IPS-15b (cell line): Measurements from ENCODE around the gene RGS7.

Experiments
- H3K27me3 ChIP-seq: one replicate; pipeline ENCODE4 v1.6.1; 2013; ENCODE audit warnings: low read length; ENCODE audit not compliant: control insufficient read depth, insufficient read depth
- H3K36me3 ChIP-seq: one replicate; pipeline ENCODE4 v1.6.1; 2013; ENCODE audit warnings: low read length; ENCODE audit not compliant: control insufficient read depth, insufficient read depth
- H3K4me1 ChIP-seq: one replicate; pipeline ENCODE4 v1.6.1; 2013; ENCODE audit warnings: mild to moderate bottlenecking, low read length; ENCODE audit not compliant: control insufficient read depth, insufficient read depth
- H3K4me3 ChIP-seq: one replicate; pipeline ENCODE4 v1.5.1; 2013; ENCODE audit warnings: low read depth, low read length
- H3K9ac ChIP-seq: one replicate; pipeline ENCODE4 v1.6.1; 2013; ENCODE audit warnings: low read depth, mild to moderate bottlenecking, low read length
- H3K9me3 ChIP-seq: one replicate; pipeline ENCODE4 v1.6.1; 2013; ENCODE audit warnings: mild to moderate bottlenecking, low read length; ENCODE audit not compliant: control insufficient read depth, insufficient read depth

The RGS7 gene

DNA sequence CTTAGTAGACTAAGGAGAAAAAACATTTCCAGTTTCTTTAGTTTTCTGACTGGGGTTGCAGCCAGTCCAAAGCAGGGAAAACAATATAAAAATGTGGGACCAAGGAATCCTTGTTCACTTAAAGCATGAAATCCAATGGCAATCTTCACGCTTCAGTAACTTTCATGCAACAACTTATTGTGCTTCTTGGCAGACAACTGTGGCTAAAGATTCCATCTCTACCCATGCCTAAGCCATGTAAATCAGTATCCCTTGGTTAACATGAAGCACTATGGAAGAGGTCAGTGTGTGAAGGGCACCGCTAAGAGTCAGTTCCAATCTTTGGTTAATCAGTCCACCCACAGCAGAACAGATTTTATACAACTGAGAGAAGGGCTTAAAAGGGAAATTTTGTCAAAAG is 543.3 kb downstream of the RGS7 start:
- no peak overlapping the region for H3K9ac ChIP-seq
- H3K4me1 ChIP-seq = no peaks in the 10 kb centered on the region
- no peak overlapping the region for H3K4me3 ChIP-seq
- no peaks in the 10 kb centered on the region for H3K36me3 ChIP-seq
- no peaks in the 10 kb centered on the region for H3K27me3 ChIP-seq
- no peaks in the 10 kb centered on the region for H3K9me3 ChIP-seq

DNA sequence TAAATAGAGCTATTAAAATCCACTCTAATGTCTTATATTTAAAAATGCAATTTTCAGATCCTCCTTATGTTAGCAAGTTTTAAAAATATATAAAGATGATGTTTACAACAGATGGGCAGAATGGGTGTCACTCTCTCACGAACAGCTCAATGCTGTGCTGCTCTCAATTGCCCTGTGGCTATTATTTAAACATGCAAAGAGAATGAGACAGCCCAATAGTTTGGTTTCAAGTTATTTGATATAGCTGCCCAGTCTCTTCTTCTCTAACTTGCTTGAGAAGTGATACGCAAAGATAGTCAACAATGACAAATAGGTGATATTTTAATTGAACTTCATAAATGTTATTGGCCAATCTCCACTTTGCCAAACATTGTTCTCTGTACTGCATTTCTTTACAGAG is 545.7 kb downstream of the RGS7 start:
- Histone ChIP-seq H3K36me3 (no peaks in the 10 kb centered on the region), H3K4me1 (no peaks in the 10 kb centered on the region), H3K4me3 (no peak overlapping the region), H3K27me3 (no peaks in the 10 kb centered on the region), H3K9me3 (no peaks in the 10 kb centered on the region), H3K9ac (no peak overlapping the region)

DNA sequence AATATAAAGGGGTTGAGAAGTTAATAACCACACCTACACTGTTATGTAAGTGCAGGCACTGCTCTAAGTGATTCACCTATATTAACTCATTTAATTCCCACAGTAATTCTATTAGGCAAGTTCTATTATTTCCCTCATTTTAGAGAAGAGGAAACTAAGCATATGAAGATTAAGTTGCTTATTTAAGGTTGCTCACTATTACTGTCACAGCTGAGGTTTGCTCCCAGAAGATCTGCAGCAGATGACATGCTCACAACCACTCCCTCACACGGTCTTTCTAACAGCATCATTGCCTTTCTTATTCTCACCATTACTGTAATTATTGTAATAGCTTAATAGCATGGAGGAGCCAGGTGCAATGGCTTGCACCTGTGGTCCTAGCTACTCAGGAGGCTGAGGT is 548.6 kb downstream of the RGS7 start:
- no peak overlapping the region for H3K9ac ChIP-seq
- no peaks in the 10 kb centered on the region for H3K36me3 ChIP-seq
- H3K27me3 ChIP-seq = no peaks in the 10 kb centered on the region
- H3K4me3 ChIP-seq = no peak overlapping the region
- no peaks in the 10 kb centered on the region for H3K9me3 ChIP-seq
- no peaks in the 10 kb centered on the region for H3K4me1 ChIP-seq

DNA sequence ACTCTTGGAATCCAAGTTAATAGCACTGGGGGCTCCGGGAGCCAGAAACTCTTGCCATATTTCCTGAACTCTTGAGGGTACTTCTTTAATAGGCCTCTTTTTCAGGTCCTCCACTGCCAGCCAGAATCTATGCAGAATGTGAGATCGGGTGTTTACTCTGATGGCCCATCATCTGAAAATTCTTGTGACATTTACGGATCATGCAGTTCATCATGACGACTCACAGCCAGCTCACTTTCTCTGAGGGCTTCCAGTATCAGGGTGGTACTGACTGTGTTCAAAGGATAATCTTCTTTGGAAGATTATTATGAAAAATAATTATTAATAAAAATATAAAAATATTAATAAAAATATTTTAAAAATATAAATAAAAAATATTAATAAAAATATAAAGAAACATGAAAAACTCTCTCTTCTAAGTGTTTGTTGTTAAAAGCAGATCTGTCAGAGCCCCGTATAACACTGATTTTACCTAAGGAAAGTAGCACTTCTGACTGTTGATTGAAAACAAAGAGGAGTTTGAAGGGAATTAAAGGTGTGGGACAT is 550.7 kb downstream of the RGS7 start:
- H3K4me3 ChIP-seq = no peak overlapping the region
- H3K27me3 ChIP-seq = no peaks in the 10 kb centered on the region
- H3K36me3 ChIP-seq = no peaks in the 10 kb centered on the region
- no peaks in the 10 kb centered on the region for H3K9me3 ChIP-seq
- no peaks in the 10 kb centered on the region for H3K4me1 ChIP-seq
- no peak overlapping the region for H3K9ac ChIP-seq

DNA sequence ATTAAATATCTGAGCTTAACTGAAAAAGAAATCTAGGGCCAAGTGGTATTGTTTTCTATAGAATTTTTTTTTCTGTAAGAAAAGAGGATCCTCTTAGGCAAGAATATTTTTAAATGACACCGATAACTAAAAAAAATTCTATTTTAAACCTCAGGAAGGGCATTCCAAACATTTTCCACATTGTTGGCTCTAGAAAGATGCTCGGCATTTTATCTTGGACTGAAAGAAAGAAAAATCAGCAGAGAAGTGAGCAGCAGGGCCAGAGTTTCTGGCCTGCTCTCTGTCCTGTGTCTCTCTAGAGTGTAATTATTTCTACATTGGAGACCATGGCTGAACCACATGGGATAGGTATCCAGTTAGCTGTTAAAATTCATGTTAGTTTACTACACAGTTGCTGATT is 552.5 kb downstream of the RGS7 start:
- H3K27me3 ChIP-seq = no peaks in the 10 kb centered on the region
- H3K4me3 ChIP-seq = no peak overlapping the region
- H3K36me3 ChIP-seq = no peaks in the 10 kb centered on the region
- no peak overlapping the region for H3K9ac ChIP-seq
- no peaks in the 10 kb centered on the region for H3K9me3 ChIP-seq
- H3K4me1 ChIP-seq = no peaks in the 10 kb centered on the region

DNA sequence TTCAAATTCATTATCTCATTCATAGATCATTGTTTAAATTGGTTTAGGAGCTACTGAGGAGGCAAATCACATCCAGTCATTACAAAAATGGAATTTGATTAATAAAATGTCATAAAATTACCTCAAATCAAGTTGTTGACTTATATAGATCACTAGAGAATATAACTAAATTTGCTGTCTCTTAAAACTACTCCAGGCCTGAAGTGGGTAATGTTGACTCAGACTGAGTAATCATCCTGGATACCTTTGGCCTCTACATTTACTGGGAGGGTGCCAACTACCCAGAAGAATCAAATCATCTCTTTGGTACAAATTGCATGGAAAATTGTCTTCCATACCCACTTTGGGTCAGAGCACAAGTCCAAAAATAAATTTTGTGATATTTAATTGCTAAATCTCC is 553.9 kb downstream of the RGS7 start:
- Histone ChIP-seq H3K9ac (no peak overlapping the region), H3K4me3 (no peak overlapping the region), H3K9me3 (no peaks in the 10 kb centered on the region), H3K36me3 (no peaks in the 10 kb centered on the region), H3K4me1 (no peaks in the 10 kb centered on the region), H3K27me3 (no peaks in the 10 kb centered on the region)

DNA sequence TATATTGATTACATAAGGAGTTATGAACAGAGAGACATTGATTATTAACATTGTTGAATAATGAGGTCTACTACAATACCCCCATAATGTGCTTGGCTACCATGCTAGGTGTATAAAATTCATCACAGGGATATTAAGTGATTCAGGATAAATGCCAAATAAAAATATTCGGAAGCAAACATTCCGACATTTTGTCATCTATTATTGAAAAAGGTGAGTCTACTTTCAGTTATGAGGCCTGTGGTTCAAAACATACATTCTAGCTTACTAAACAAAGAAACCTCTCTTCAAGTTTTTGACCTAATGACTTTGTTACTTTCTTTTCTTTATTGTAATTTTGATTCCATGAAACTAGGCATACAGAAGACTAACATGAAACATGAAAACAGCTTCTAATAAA is 554.7 kb downstream of the RGS7 start:
- H3K4me3 ChIP-seq = no peak overlapping the region
- no peak overlapping the region for H3K9ac ChIP-seq
- H3K27me3 ChIP-seq = no peaks in the 10 kb centered on the region
- no peaks in the 10 kb centered on the region for H3K9me3 ChIP-seq
- no peaks in the 10 kb centered on the region for H3K36me3 ChIP-seq
- no peaks in the 10 kb centered on the region for H3K4me1 ChIP-seq

DNA sequence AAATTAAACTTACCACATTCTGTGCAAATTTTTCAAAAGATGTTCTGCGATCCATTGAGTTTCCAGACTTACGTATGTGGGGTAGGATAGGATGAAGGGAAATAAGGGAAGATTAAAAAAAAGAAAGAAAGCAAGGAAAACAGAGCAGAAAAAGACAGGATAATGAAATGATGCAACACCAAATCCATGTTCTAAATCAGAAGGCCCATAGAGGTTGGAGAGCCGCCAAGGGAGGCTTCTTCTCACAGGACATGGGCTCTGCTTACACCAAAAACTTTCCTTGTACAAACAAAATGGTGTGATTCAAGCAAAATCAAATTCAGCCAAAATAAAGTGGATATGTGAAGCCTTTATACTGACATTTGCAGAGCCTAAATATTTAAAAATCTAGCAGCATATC is 555.6 kb downstream of the RGS7 start:
- H3K9ac ChIP-seq = no peak overlapping the region
- H3K9me3 ChIP-seq = no peaks in the 10 kb centered on the region
- no peaks in the 10 kb centered on the region for H3K27me3 ChIP-seq
- H3K4me1 ChIP-seq = no peaks in the 10 kb centered on the region
- H3K36me3 ChIP-seq = no peaks in the 10 kb centered on the region
- H3K4me3 ChIP-seq = no peak overlapping the region

DNA sequence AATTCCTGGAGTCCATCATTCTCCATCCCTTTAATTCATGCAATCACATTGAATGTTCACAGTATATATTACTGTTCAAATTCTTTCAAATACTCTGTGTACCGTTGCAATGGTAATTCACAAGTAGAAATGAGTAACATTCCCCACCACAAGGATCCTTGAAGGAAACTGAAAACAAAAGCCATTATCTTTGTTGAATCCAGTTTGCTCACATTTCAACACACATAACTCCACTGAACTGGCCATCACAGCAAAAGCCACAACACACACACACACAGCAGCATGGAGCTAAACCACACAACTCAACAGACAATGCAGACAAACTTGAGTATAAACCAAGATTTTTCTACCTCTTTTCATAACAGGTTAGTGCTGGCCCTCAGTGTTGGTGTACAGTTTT is 556.7 kb downstream of the RGS7 start:
- no peaks in the 10 kb centered on the region for H3K27me3 ChIP-seq
- H3K36me3 ChIP-seq = no peaks in the 10 kb centered on the region
- H3K9me3 ChIP-seq = no peaks in the 10 kb centered on the region
- H3K4me1 ChIP-seq = no peaks in the 10 kb centered on the region
- no peak overlapping the region for H3K4me3 ChIP-seq
- no peak overlapping the region for H3K9ac ChIP-seq

DNA sequence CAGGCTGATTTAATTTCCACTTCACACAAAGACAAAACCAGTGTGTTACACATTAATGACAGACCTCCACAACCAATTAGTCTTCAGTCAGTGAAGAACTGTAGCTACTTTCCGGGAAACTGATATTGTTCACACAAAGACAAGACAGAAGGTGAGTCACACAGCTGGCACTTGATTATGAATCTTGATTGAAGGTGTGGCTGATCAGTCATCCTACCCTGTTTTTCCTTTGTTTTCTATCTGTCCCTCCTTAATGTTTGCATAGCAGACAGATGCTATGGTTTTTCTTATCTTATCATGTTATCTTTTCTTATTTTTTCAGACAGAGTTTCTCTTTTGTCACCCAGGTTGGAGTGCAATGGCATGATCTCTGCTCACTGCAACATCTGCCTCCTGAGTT is 560.0 kb downstream of the RGS7 start:
- Histone ChIP-seq H3K4me1 (no peaks in the 10 kb centered on the region), H3K9ac (no peak overlapping the region), H3K4me3 (no peak overlapping the region), H3K9me3 (no peaks in the 10 kb centered on the region), H3K27me3 (no peaks in the 10 kb centered on the region), H3K36me3 (no peaks in the 10 kb centered on the region)

DNA sequence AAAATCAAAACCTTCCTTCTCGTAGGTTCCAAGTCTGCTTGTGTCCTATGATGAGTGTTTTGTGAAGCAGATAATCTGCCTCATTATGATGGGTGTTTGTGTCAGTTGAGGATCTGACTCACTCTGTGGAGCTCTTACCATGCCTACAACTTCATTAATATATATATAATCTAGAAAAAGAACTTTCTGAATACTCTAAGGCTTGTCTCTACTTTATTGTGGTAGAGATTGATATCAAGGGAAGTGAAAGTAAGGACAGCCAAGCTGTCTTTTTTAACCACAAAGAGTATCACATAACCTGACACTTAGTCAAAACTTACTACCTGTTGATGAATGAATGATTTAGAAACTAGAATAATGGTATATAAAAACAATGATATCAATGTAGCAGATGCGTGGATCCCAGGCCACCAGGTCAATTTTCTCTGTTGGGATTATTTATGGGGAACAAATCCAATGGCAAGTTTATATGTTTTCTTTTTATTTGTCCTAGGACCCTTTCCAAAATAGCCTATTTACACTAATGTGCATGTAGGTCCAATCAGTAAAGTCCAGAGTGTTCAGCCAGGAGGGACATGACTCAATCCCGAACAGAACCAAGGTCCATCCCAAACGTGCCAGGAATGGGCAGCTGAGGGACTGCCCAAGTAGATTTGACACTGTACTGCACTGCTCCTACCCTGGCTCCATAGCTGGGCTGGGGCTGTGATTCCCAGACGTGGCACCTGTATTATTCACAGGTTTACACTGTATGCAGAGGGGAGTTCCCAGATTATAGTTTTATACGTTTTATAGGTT is 562.8 kb downstream of the RGS7 start:
- no peak overlapping the region for H3K9ac ChIP-seq
- no peak overlapping the region for H3K4me3 ChIP-seq
- H3K9me3 ChIP-seq = no peaks in the 10 kb centered on the region
- no peaks in the 10 kb centered on the region for H3K36me3 ChIP-seq
- no peaks in the 10 kb centered on the region for H3K27me3 ChIP-seq
- H3K4me1 ChIP-seq = no peaks in the 10 kb centered on the region

DNA sequence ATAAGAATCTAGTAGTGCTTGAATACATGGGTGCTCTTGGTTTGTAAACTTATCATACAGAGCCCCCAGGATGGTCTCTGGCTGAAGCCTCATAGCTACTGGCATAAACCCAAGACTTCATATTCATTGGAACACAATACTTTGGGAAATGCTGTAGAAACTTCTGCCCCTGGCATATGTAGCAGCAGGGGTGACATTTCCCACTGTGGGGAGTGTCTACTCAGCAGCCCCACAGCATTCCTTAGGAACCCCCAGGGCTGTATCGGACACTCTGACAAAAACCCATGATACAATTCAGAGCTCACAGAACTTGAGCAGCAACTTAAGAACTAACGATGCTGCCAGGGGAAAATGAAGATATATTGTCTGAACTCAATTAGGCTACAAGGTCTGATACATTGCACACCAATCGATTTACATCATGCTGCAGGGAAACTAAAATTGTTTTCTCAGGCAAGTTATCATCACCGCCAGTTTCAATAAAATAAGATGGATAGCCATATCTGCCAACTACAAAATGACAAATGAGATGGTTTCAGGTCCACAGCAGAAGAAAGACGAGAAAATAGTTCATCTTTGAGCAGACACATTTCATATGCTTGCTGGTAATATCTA is 564.0 kb downstream of the RGS7 start:
- H3K9me3 ChIP-seq = no peaks in the 10 kb centered on the region
- no peaks in the 10 kb centered on the region for H3K36me3 ChIP-seq
- no peaks in the 10 kb centered on the region for H3K27me3 ChIP-seq
- H3K4me3 ChIP-seq = no peak overlapping the region
- H3K9ac ChIP-seq = no peak overlapping the region
- no peaks in the 10 kb centered on the region for H3K4me1 ChIP-seq
